Stimulated activated CD4-positive, alpha-beta T cell treated with anti-CD3 and anti-CD28 coated beads, Interleukin-15, amount 100 ng/mL, for 1 hour (primary cell): Measurements from ENCODE around the gene SAFB.
"Not testable (repeated sequence)": the region's sequence is repeated elsewhere in the genome, so short reads cannot be mapped to it uniquely, and the experiment has no call there.

Source experiments
- DNase-seq, 2 donors: peaks; one replicate each; pipeline ENCODE4 v3.0.0-alpha.2; 2020; ENCODE audit warnings: low read depth in 1 of 2, low spot score in 1 of 2

SAFB gene

DNA sequence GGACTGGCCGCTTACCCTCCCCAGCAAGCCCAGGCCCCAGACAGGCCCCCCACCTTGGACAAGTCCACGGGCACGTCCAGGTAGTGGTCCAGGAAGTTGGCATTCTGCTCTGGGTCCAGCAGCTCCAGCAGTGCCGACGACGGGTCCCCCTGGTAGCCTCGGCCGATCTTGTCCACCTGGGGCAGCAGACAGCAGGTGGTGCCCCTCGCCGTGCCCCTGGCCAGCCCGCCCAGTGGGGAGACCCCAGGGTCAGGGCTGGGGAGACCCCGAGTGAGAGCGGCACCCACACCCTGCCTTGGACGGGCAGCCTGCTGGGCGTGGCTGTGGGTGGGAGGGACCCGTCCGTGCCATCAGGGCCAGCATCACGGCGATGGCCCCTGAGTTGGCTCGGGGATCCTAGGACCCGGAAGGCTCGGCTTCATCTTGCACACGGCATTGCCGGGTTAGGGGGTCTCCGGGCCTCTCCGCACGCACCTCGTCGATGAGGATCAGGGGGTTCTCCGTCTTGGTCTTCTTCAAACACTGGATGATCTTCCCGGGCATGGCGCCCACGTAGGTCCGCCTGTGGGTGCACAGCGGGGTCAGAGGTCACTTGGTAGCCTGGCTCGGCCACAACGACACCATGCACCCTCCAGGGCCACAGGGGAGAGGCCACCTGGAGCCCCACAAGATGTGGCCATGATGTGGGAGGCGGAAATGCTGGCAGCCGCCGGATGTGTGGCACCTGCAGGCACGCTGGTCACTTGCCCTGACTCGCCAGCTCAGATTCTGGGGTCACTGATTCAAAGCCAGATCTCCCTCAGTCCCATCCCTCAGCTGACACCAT is 73.5 kb downstream of the SAFB start:
- no peak for DNase-seq

DNA sequence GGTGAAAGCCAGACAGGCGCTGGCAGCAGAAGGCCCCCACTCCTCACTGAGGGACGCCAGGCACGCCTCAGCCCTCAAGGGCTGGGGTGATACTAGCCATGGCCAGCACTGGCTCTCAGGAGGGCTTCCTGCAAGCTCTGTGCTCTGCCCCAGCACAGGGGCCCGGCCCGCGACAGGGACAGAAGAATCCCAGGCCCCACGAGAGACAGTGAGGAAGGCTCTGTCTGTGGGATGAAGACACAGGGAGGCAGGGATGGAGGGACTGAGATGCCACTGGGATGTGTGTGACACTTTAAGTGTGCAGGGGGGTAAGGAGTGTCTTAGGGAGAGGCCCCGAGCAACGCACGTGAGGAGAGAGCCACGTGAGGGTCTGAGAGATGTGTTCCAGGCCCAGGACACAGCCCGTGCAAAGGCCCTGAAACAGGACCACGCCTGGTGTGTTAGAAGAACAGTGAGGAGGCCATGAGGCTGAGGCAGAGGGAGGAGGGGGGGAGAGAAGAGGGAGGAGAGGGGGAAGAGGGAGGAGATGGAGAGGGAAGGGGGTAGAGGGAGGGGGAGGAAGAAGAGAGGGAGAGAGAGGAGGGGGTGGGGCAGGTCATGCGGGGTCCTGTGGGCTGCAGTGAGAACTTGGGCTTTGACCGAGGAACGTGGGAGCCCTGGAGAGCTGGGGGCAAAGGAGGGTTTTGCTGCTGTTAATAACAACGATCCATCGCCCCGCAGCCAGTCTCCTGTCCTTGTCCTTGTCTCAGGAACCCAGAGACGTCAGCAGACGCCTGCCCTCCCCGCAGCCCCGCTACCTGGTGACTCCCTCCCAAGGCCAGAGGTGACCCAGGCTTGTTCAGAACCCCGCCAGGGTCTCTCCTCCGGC is 74.4 kb downstream of the SAFB start:
- no peak for DNase-seq

DNA sequence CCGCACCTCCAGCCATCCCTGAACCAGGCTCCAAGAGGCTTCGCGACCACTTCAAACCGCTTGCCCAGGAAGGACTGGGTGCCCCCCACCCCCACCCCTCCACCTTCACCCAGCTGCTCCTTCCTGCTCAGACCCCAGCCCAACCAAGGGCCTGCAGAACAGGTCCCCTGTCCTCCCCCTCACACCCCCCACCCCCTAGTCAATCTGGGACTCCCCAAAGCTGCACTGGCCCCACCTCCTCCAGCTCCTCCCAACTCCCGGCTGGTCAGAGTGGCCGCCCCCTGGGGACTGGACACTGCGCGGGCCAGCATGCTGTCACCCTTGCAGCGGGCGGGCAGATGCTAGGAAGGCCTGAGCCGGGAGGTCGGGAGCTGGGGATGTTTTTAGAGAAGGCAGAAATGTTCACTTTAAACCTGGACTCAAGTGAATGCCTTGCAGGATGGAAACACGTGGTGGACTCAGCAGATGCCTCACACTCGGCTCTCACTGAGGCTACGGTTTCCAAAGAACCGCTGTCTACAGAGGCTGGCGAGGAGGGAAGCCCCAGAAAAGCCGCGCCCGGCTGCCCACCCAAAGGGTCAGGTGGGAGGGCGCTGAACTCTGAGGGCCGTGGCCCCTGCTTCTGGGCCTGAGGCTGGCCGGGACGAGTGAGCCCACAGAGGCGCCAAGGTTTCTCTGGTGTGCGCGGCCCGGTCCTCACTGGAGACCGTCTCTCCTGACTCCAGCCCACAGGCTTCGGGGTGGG is 75.2 kb downstream of the SAFB start:
- no peak for DNase-seq

DNA sequence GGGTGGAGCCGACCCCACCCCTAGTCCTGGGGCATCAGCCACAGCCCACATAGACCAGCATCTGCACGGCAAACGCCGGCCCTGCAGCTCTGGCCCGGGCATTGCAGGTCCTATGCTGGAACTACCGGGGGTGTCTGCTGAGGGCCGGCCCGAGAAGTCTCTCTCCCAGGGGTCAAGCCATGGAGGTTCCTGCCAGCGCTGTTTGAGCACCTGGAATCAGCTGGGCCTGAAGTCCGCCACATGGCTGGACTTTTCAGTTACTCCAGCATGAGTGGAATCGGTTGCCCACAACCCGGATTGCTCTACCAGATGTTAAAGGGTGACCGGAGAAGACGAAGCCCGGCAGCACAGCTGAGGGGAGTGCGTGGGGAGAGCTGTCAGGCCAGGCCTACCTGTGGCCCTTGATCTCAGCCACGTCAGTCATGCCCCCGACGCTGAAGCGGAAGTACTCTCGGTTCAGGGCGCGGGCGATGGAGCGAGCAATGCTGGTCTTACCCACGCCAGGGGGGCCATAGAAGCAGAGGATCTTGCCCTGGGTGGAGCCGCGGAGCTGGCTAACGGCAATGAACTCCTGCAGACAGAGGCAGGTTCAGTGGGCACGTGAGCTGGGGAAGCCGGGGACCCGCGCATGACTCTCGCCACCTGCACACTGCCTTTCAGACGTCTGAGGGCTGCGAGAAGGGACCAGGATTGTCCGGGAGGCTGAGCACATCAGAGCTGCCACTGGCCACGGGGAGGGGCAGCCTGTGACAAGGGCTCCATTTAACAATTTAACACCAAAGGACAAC is 75.9 kb downstream of the SAFB start:
- no peak for DNase-seq

DNA sequence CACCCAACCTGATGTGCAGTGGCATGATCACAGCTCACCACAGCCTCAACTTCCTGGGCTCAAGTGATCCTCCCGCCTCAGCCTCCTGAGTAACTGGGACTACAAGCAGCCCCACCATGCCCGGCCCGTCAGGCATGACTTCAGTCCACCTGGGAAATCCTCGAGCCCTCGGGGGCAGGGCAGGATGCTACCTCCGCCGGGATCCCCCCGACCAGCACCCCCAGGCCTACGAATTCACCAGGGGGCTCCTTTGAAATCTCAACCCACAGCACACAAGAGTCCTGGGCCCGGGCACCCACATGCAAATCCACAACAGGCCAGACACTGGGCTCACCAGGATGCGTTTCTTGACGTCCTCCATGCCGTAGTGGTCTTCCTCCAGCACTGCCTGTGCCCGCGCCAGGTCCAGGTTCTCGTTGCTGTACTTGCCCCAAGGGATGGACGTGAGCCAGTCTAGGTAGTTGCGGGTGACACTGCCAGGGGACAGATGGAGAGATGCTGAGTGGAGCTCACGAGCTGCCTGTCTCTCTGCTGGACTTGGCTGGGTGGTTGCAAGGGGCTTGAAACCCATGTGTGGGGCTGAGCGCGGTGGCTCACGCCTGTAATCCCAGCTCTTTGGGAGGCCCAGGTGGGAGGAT is 77.7 kb downstream of the SAFB start:
- DNase-seq: no peak

DNA sequence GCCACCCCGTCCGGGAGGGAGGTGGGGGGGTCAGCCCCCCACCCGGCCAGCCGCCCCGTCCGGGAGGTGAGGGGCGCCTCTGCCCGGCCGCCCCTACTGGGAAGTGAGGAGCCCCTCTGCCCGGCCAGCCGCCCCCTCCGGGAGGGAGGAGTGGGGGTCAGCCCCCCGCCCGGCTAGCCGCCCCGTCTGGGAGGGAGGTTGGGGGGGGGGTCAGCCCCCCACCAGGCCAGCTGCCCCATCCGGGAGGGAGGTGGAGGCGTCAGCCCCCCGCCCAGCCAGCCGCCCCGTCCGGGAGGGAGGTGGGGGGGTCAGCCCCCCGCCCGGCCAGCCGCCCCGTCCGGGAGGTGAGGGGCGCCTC is 79.1 kb downstream of the SAFB start:
- DNase-seq: not testable (repeated sequence)

DNA sequence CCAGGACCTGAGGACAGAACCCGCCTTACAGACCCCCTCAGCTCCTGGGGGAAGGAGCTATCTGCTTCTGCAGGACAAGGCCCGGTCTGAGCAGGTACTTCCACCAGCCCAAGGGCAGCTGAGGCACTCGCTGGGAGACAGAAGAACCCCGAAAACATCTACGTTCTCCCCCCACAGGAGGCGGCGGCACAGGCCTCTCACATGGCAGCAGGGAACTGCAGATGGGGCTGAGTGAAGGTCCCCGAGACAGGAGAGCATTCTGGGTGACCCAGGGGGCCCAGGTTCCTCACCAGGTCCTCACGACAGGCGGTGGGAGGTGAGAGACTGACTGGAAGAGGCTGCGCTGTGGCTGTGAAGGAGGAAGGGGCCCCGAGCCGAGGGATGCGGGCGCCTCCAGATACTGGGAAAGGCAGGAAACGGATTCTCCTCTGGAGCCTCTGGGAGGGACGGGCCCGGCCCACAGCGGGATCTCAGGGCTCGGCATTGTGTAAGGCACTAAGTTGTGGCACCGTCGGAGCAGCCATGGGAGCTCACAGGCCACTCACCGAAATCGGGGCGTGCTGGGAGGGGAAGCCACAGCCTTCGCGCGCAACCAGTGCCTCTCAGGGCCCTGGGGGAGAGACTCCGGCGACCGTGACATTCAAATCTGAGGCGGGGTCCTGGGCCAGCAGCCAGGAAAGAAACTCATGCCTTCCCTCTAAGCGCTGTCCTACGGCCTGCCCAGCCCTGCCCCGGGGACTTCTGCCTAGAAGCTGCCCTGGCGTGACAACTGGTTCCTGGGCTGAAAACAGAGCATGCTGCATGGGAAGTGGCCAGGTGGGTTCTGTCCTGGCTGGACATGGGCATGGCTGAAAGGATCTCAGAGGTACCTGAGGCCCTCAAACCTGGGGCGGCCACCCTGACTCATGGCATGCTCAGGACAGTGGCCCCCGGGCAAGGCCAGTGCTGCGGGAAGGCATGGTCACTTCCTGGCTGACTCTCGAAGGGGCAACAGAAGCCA is 81.2 kb downstream of the SAFB start:
- no peak for DNase-seq

DNA sequence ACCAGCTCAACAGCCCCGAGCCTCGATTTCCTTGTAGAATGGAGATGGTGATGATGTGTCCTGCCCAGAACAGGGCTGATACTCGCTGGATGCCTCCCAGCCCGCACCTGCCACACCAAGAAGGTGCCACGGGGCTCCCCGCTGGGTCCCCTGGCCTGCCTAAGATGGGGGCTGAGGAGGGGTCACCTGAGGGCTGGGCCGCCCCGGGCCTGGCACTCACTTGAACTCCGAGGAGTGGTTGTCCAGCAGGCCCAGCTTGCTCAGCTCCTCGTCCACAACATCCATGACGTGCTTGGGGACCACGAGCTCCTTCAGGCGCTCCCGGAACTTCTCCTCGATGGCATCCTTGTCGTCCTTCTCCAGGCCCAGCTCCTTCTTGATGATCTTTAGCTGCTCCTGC is 82.7 kb downstream of the SAFB start:
- DNase-seq: no peak

DNA sequence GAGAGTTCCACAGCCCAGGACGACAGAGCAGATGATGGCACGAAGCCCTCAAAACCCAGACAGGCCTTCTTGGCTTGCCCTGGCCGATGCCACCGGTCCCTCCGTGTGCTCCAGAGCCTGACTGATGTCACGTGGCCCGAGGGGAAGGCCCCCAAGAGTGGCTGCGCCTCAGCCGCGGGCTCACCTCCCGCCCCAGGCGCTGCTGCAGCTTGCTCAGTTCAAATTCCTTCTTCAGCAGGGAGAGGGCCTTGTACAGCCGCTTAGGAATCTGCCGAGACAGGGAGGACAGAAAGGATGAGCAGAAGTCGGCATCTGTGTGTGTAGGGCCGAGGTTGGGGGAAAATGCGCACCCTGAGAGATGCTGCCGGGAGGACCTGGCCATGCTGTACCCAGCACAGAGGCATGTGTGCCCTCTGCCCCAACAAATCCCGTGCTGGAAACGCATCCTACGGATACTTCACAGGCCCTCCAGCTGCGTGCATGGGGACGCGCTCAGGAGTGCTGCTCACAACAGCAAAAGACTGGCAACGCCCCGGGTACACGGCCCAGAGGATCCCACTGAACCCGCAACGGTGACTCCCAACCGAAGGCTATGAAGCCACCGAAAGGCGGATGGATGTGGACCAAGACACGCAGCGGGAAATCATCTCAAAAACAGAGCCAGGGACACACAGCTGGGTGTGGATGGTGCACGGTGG is 84.1 kb downstream of the SAFB start:
- no peak for DNase-seq

DNA sequence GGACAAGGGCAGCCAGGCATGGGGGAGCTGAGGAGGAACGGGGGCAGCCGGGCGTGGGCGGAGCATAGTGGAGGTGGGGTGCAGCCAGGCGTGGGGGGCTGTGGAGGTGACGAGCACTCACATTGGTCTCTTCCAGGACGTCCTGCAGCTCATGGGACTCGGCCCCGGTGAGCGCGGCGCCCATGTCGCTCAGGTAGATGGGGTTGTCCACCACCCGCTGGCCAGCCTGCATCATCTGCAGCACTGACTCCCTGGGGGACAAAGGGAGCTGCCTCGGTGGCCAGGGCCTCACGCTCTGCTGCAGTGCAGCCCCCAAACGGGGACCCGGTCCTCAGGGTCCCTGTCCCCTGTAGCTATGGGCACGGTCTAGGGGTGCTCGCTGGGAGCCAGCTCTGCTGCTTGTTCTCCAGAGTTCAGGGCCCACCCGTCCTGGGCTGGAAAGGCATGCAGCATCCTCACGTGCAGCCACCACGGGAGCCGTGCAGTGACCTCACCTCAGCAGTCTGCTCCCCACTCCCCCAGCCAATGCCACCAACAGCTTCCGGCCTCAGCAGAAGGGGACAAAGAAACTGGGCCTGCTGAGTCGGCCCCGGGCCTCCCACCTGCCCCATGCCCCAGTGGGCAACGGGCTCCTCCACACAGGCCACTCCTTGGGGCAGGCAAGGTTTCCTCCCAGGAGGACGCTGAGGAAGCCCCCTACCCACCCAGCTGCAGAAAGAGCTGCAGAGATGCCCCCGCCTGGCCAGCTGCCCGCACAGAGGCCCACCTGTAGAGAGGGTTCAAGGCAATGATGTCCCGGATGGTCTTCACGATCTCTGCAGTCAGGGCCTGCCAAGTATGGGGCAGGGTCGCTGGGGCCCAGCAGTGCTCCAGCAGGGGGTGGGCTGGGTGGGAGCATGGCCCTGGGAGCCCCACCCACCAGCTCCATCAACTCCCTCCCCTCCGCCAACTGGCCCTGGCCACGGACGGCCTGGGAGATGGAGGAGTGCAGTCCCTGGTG is 85.0 kb downstream of the SAFB start:
- no peak for DNase-seq

DNA sequence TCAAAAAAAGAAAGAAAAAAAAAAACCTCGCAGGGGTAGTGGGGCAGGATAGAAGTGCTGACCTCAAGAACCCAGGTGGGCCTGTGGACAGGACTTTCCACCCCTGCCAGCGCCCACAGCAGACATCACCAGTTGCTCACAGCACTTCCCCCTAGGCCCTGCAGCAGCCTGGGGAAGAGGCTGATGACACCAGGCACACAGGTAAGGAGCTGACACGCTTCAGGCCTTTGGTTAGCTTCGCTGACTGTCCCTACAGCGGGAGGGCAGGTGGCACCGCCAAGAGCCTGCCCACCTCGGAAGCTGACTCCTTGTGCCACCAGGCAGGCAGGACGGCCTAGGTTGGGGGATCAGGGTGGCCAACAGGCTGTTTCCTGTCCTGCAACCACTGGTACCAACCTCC is 88.1 kb downstream of the SAFB start:
- DNase-seq: no peak

DNA sequence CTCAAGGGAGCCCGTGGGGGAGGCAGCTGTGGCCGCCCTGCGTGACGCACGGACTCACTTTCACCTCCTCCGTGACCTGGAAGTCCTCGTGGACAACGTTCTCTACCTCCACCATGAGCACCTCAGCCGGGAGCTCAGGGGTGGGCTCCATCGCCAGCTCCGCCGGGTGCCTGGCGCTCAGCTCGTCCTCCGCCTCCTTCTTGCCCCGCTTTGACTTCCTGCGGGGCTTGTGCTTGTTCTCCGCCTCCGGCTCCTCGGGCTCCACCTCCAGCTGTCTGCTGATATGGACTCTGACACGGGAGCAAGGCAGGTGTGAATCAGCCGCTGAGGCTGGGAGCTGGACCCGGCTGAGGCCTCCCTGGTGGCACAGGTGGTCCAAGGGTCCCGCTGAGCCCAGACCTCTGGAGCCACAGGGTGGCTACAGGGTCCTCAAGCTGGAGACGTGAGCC is 88.9 kb downstream of the SAFB start:
- DNase-seq: no peak

DNA sequence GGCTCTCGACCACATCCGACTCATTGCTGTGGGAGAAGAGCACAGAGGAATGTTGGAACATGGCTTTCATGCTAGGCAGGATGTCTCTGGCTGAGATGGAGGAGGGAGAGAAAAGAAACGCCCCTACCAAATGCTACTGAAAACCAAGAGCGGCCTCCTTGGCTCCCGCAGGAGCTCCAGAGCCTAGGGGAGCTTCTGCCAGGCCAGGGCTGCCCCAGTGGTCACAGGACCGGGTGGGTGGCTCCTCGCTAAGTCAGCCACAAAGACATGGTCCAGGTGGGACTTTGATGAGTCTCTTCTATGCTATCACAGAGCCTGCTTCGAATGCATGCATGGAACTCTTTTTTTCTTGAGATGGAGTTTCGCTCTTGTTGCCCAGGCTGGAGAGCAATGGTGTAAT is 90.3 kb downstream of the SAFB start:
- DNase-seq: no peak

DNA sequence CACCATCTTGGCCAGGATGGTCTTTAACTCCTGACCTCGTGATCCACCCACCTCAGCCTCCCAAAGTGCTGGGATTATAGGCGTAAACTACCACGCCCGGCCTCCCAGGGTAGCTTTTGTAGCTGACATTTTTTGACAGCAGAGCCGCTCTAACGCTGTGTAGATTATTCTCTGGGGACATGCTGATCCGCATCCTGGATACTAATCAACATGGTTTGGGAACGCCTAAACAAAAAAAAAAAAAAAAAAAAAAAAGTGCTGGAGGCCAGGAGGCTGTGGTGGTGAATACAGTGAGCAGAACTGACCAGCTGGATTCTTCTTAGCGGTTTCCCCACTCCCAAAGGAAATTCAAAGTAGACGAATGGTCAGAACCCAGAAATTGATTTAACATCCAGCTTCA is 91.9 kb downstream of the SAFB start:
- DNase-seq: no peak

DNA sequence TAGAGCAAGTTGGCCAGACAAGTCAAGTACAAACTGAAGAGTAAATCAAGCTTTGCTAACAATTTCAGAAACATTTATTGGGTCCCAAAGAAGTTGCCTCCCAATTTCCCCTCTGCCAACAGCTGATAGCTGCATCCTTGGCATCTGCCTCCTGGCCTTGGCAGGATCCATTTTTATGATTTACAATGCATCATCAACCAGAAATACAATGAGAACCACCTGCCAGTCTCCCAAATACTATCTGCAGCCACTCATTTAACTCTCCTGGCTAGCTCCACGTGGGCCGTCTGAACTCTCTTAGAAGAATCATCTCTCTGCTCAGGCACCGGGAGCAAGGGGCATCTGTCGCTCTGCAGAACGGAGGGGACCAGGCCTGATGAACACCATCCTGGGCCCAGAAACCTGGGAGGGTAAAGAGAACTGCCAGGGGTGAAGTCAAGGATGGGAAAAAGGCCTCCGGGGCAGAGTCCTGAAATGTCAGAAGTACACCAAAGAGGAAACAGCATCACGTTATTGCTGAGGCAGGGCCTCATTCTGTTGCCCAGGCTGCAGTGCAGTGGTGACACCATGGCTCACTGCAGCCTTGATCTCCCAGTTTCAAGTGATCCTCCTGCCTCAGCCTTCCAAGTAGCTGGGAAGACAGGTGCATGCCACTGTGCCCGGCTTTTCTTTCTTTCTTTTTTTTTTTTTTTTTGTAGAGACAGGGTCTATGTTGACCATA is 94.5 kb downstream of the SAFB start:
- DNase-seq: no peak
